AG09309 (cell line): Measurements from ENCODE around the gene BMP4.

Experiments
- DNase-seq: peaks from one replicate; pipeline ENCODE4 v3.0.0-alpha.2; 2010; ENCODE audit warnings: low read depth
- H3K4me3 ChIP-seq: 2 replicates; pipeline ENCODE4 v1.5.1; 2011; ENCODE audit warnings: mild to moderate bottlenecking, low read depth, low read length, moderate library complexity; ENCODE audit not compliant: control insufficient read depth
- CTCF ChIP-seq: IDR thresholded peaks from 2 replicates; pipeline ENCODE4 v1.5.1; 2011; ENCODE audit warnings: mild to moderate bottlenecking, low read depth, low read length, inconsistent platforms; ENCODE audit not compliant: insufficient read depth, control insufficient read depth; ENCODE audit errors: missing control alignments

BMP4 gene

GRCh38 chr14:53921027-53921426 is 35.6 kb downstream of the BMP4 start:
- TF ChIP-seq CTCF = no peak
- no peak for DNase-seq

GRCh38 chr14:53916239-53916638 is 40.4 kb downstream of the BMP4 start:
- no peak for TF ChIP-seq CTCF
- no peak overlapping the region for H3K4me3 ChIP-seq
- DNase-seq = no peak

More at GRCh38 chr14:53921027-53921426, 35.6 kb downstream of the BMP4 start:
- H3K4me3 ChIP-seq = no peak overlapping the region

- no peak for DNase-seq
- no peak for TF ChIP-seq CTCF
- no peak overlapping the region for H3K4me3 ChIP-seq
Observed at GRCh38 chr14:53915364-53916014, 41.1 kb downstream of the BMP4 start.

- TF ChIP-seq CTCF = no peak
- no peak overlapping the region for H3K4me3 ChIP-seq
- no peak for DNase-seq
Observed at GRCh38 chr14:53912021-53912420, 44.6 kb downstream of the BMP4 start.

- TF ChIP-seq CTCF = no peak
- DNase-seq = no peak
- H3K4me3 ChIP-seq = no peak overlapping the region
Observed at GRCh38 chr14:53908416-53908815, 48.2 kb downstream of the BMP4 start.

GRCh38 chr14:53902307-53902706 is 54.3 kb downstream of the BMP4 start:
- no peak overlapping the region for H3K4me3 ChIP-seq
- DNase-seq = no peak
- no peak for TF ChIP-seq CTCF
